ENCODE results near the gene SP8. TPM values are rescaled to one million over a fixed set of nuclear protein-coding genes. Genes with fewer than 3 reads are reported as not detected.

The SP8 gene
- total RNA-seq, 2 donors from 2014 or later = not detected

- ATAC-seq = no peak
- Mint-ChIP-seq H3K4me1 (peaks cover 11% of the 10 kb centered on the region), H3K27ac (no peak overlapping the region), H3K27me3 (peaks cover 56% of the 10 kb centered on the region), H3K36me3 (ENCODE audit: low read depth) (peaks cover 2% of the 10 kb centered on the region), H3K4me3 (no peak overlapping the region)
- H3K9me3 ChIP-seq (ENCODE audit: control insufficient read depth, low read length, poor library complexity, severe bottlenecking) = no peaks in the 10 kb centered on the region
- no peak for DNase-seq
Observed at GRCh38 chr7:20799566-20800366, 13.1 kb upstream of the SP8 start.

DNA sequence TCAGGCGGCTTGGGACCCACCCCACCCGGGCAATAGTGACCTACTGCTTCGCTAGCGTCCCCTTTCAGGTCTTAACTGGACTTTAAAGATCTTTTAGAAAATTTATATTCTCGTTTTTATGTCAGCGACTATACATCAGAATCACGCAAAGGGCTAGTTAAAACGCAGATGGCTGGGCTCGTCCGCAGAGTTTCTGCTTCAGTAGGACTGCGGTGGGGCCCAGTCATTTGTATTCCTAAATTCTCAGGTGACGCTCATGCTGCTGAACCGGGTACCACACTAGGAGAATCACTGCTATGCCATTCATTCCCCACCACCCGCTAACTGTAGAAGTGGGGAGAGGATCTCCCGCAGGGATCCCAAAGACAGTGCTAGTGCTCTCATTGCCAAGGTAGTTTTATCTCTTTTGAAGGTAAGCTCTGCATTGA lies 12.0 kb upstream of the SP8 start:
- ATAC-seq (no peak), DNase-seq (no peak)
- Mint-ChIP-seq H3K36me3 (ENCODE audit: low read depth) (peaks cover 2% of the 10 kb centered on the region), H3K27ac (no peak overlapping the region), H3K27me3 (peaks cover 61% of the 10 kb centered on the region), H3K4me1 (peaks cover 11% of the 10 kb centered on the region), H3K4me3 (peak overlapping the region; percentile 77)
- H3K9me3 ChIP-seq (ENCODE audit: control insufficient read depth, low read length, poor library complexity, severe bottlenecking) = no peaks in the 10 kb centered on the region

DNA sequence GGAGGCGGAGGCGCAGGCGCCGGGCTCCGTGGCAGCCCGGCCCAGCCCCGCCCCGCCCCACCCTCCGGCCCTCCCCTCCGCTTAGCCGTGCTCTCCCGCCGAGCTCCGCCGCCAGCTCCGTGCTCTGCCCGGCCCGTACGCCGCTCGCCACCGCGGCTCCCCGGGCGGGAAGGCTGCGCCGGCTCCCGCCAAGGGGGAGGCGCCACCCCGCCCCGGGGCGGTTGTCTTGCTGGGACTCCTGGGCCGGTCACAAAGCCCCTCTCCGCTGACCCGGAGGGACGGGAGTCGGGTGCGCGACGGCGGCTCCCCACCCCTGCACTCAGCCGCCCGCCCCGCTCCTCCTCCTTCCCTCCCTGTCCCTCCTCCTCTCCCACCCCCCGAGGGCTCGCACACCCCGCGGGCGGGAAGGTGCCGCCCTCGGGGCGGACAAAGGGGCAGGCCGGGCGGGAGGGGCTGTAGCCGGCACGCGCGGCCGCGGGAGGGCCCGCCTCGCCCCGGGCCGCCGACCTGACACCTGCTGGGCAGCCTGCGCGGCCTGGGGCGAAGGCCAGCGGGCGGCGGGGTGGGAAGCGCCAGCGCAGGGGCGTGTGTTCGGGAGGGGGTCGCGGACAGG lies 11.5 kb upstream of the SP8 start:
- Mint-ChIP-seq H3K36me3 (ENCODE audit: low read depth) (peaks cover 2% of the 10 kb centered on the region), H3K27ac (no peak overlapping the region), H3K27me3 (peaks cover 56% of the 10 kb centered on the region), H3K4me1 (peaks cover 11% of the 10 kb centered on the region), H3K4me3 (peak overlapping the region; percentile 77)
- no peak for DNase-seq
- H3K9me3 ChIP-seq (ENCODE audit: control insufficient read depth, low read length, poor library complexity, severe bottlenecking) = no peaks in the 10 kb centered on the region
- peak; percentile 64 for ATAC-seq

GRCh38 chr7:20797462-20798080 lies 10.9 kb upstream of the SP8 start:
- H3K4me1 Mint-ChIP-seq = peaks cover 11% of the 10 kb centered on the region
- peak overlapping the region; percentile 91 for H3K4me3 Mint-ChIP-seq
- DNase-seq (no peak), ATAC-seq (peak; percentile 54)
- no peak overlapping the region for H3K27ac Mint-ChIP-seq
- H3K36me3 Mint-ChIP-seq (ENCODE audit: low read depth) = peaks cover 2% of the 10 kb centered on the region
- peaks cover 56% of the 10 kb centered on the region for H3K27me3 Mint-ChIP-seq
- H3K9me3 ChIP-seq (ENCODE audit: control insufficient read depth, low read length, poor library complexity, severe bottlenecking) = no peaks in the 10 kb centered on the region

DNA sequence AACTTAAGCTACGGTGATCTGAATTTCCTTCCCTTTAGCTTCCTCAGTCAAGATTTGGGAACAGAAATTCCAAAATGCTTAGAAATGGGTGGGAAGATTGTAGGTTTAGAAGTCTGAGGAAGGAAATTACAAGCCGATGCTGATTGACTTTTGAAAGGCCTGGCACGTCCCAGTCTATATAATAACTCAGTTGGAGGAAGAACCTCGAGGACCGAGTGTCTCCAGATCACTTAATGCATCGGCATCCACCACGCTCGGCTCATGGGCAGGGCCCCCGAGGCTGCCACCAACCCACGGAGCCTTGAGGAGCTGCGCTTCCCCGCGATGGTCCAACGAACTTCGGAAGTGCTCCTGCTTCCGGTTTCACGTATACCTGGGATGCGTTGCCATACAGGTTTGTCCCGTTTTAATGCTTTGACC lies 10.4 kb upstream of the SP8 start:
- H3K4me1 Mint-ChIP-seq = peaks cover 11% of the 10 kb centered on the region
- H3K36me3 Mint-ChIP-seq (ENCODE audit: low read depth) = peaks cover 2% of the 10 kb centered on the region
- ATAC-seq (no peak), DNase-seq (no peak)
- peaks cover 60% of the 10 kb centered on the region for H3K27me3 Mint-ChIP-seq
- no peaks in the 10 kb centered on the region for H3K9me3 ChIP-seq (ENCODE audit: control insufficient read depth, low read length, poor library complexity, severe bottlenecking)
- peak overlapping the region; percentile 91 for H3K4me3 Mint-ChIP-seq
- H3K27ac Mint-ChIP-seq = no peak overlapping the region

- Mint-ChIP-seq H3K4me1 (peaks cover 11% of the 10 kb centered on the region), H3K27ac (no peak overlapping the region), H3K36me3 (ENCODE audit: low read depth) (peaks cover 2% of the 10 kb centered on the region), H3K4me3 (peak overlapping the region; percentile 25), H3K27me3 (peaks cover 66% of the 10 kb centered on the region)
- H3K9me3 ChIP-seq (ENCODE audit: control insufficient read depth, low read length, poor library complexity, severe bottlenecking) = no peaks in the 10 kb centered on the region
- DNase-seq (no peak), ATAC-seq (no peak)
Observed at GRCh38 chr7:20796500-20796899, 9.8 kb upstream of the SP8 start.

- Mint-ChIP-seq H3K27me3 (peaks cover 71% of the 10 kb centered on the region), H3K36me3 (ENCODE audit: low read depth) (peaks cover 2% of the 10 kb centered on the region), H3K27ac (no peak overlapping the region), H3K4me1 (peaks cover 14% of the 10 kb centered on the region), H3K4me3 (no peak overlapping the region)
- H3K9me3 ChIP-seq (ENCODE audit: control insufficient read depth, low read length, poor library complexity, severe bottlenecking) = no peaks in the 10 kb centered on the region
- DNase-seq (no peak), ATAC-seq (no peak)
Observed at GRCh38 chr7:20795881-20796280, 9.2 kb upstream of the SP8 start.

- Mint-ChIP-seq H3K36me3 (ENCODE audit: low read depth) (peaks cover 2% of the 10 kb centered on the region), H3K27ac (no peak overlapping the region), H3K27me3 (peaks cover 76% of the 10 kb centered on the region), H3K4me3 (no peak overlapping the region), H3K4me1 (peaks cover 14% of the 10 kb centered on the region)
- ATAC-seq = no peak
- H3K9me3 ChIP-seq (ENCODE audit: control insufficient read depth, low read length, poor library complexity, severe bottlenecking) = peaks cover 2% of the 10 kb centered on the region
- no peak for DNase-seq
Observed at GRCh38 chr7:20795361-20795760, 8.7 kb upstream of the SP8 start.

- no peak for ATAC-seq
- no peak overlapping the region for H3K27ac Mint-ChIP-seq
Observed at GRCh38 chr7:20794676-20795075, 8.0 kb upstream of the SP8 start.

DNA sequence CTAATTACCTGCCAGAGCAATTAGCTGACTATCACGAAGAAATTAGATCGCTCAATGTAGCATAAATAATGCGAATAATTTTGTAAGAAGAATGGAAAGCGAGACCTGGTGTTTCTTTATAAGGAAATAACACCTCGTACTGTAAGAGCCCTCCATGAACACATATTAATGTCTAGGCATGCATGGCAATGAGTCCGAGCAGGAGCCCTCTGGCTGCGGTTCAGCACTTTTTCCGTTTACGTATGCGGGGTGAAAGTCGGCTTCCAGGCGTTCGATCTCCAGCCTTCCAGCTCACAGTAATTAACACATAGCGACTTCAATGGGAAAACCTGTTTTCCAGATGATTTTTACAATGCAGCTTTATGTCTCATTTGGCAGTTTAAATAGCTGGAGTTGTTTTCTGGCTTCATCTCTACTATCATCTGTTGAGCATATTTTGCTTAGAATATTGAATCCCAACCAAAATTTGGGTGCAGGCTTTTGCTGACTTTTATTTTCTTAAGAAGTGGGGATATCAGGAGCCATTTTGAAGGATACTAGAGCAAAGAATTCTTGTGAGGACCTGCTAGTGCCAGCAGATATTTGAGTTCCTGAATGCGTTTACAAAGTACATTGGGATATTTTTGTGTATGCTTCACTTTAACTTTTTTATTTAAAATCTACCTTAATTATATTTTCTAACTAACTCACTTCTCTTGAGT lies 7.2 kb upstream of the SP8 start:
- H3K27me3 Mint-ChIP-seq = peaks cover 72% of the 10 kb centered on the region
- H3K4me1 Mint-ChIP-seq = peaks cover 10% of the 10 kb centered on the region
- H3K36me3 Mint-ChIP-seq (ENCODE audit: low read depth) = peaks cover 2% of the 10 kb centered on the region
- peaks cover 9% of the 10 kb centered on the region for H3K9me3 ChIP-seq (ENCODE audit: control insufficient read depth, low read length, poor library complexity, severe bottlenecking)
- no peak for DNase-seq
- no peak overlapping the region for H3K27ac Mint-ChIP-seq
- H3K4me3 Mint-ChIP-seq = no peak overlapping the region
- no peak for ATAC-seq

More at GRCh38 chr7:20794676-20795075, 8.0 kb upstream of the SP8 start:
- DNase-seq = no peak
- H3K27me3 Mint-ChIP-seq = peaks cover 77% of the 10 kb centered on the region
- peaks cover 9% of the 10 kb centered on the region for H3K9me3 ChIP-seq (ENCODE audit: control insufficient read depth, low read length, poor library complexity, severe bottlenecking)
- H3K4me1 Mint-ChIP-seq = peaks cover 14% of the 10 kb centered on the region
- H3K36me3 Mint-ChIP-seq (ENCODE audit: low read depth) = peaks cover 2% of the 10 kb centered on the region
- no peak overlapping the region for H3K4me3 Mint-ChIP-seq

- DNase-seq (no peak), ATAC-seq (no peak)
- Mint-ChIP-seq H3K27me3 (peaks cover 70% of the 10 kb centered on the region), H3K27ac (no peak overlapping the region), H3K4me3 (no peak overlapping the region), H3K4me1 (peaks cover 9% of the 10 kb centered on the region), H3K36me3 (ENCODE audit: low read depth) (peaks cover 2% of the 10 kb centered on the region)
- peaks cover 9% of the 10 kb centered on the region for H3K9me3 ChIP-seq (ENCODE audit: control insufficient read depth, low read length, poor library complexity, severe bottlenecking)
Observed at GRCh38 chr7:20793248-20793647, 6.6 kb upstream of the SP8 start.

- H3K9me3 ChIP-seq (ENCODE audit: control insufficient read depth, low read length, poor library complexity, severe bottlenecking) = peaks cover 9% of the 10 kb centered on the region
- DNase-seq (no peak), ATAC-seq (no peak)
- peaks cover 2% of the 10 kb centered on the region for H3K4me1 Mint-ChIP-seq
- no peak overlapping the region for H3K27ac Mint-ChIP-seq
- no peak overlapping the region for H3K4me3 Mint-ChIP-seq
- H3K27me3 Mint-ChIP-seq = peaks cover 73% of the 10 kb centered on the region
- H3K36me3 Mint-ChIP-seq (ENCODE audit: low read depth) = peaks cover 2% of the 10 kb centered on the region
Observed at GRCh38 chr7:20791538-20792434, 5.1 kb upstream of the SP8 start.
